SK-N-SH treated with all-trans-retinoic acid at 6 μM for 48 hours (cell line): ENCODE data around the gene DDX31.

ENCODE experiments used
- ARNTL ChIP-seq: fragments of 450-650 bp; formaldehyde crosslinking; IDR thresholded peaks from 2 replicates; pipeline ENCODE4 v1.5.0; 2020; ENCODE audit warnings: low read depth, mild to moderate bottlenecking, moderate library complexity, borderline replicate concordance
- ESRRG ChIP-seq: fragments of 250-450 bp; sonication (Bioruptor Pico); IDR thresholded peaks from 2 replicates; pipeline ENCODE4 v1.6.1; 2021; ENCODE audit warnings: mild to moderate bottlenecking
- ISL1 ChIP-seq: fragments of 250-450 bp; sonication (Bioruptor Pico); IDR thresholded peaks from 2 replicates; pipeline ENCODE4 v2.1.2; 2022; ENCODE audit warnings: mild to moderate bottlenecking, moderate library complexity
- PPARA ChIP-seq: fragments of 250-450 bp; sonication (Bioruptor Pico); IDR thresholded peaks from 2 replicates; pipeline ENCODE4 v1.5.0; 2020; ENCODE audit warnings: mild to moderate bottlenecking, borderline replicate concordance
- SNAI2 ChIP-seq: fragments of 250-450 bp; sonication (Bioruptor Pico); IDR thresholded peaks from 2 replicates; pipeline ENCODE4 v1.5.0; 2020; ENCODE audit warnings: mild to moderate bottlenecking, moderate library complexity
- TCF4 ChIP-seq: fragments of 250-450 bp; sonication (Bioruptor Pico); IDR thresholded peaks from 2 replicates; pipeline ENCODE4 v1.8.0; 2021; ENCODE audit warnings: mild to moderate bottlenecking, moderate library complexity, borderline replicate concordance
- ZC3H10 ChIP-seq: fragments of 250-450 bp; sonication (Bioruptor Pico); IDR thresholded peaks from 2 replicates; pipeline ENCODE4 v1.5.1; 2021; ENCODE audit warnings: mild to moderate bottlenecking, moderate library complexity
- ZFP30 ChIP-seq: fragments of 450-650 bp; formaldehyde crosslinking; IDR thresholded peaks from 2 replicates; pipeline ENCODE4 v1.5.0; 2022; ENCODE audit warnings: mild to moderate bottlenecking, moderate library complexity
- ZNF565 ChIP-seq: fragments of 450-650 bp; formaldehyde crosslinking; conservative IDR thresholded peaks from 2 replicates; pipeline ENCODE4 v1.5.0; 2020; ENCODE audit warnings: low read depth, mild to moderate bottlenecking, moderate library complexity
- TF ChIP-seq, protein P1 (sequence below): fragments of 250-450 bp; sonication (Bioruptor Pico); IDR thresholded peaks from 2 replicates; pipeline ENCODE4 v1.8.0; 2021; ENCODE audit warnings: low read depth, mild to moderate bottlenecking, moderate library complexity, borderline replicate concordance
- TF ChIP-seq, protein P2 (sequence below): fragments of 250-450 bp; sonication (Bioruptor Pico); IDR thresholded peaks from 2 replicates; pipeline ENCODE4 v1.5.0; 2020; ENCODE audit warnings: mild to moderate bottlenecking, moderate library complexity
- TF ChIP-seq, protein P3 (sequence below): fragments of 250-450 bp; sonication (Bioruptor Pico); IDR thresholded peaks from 2 replicates; pipeline ENCODE4 v1.8.0; 2020; ENCODE audit warnings: mild to moderate bottlenecking, moderate library complexity, borderline replicate concordance
- TF ChIP-seq, protein P4 (sequence below): fragments of 250-450 bp; sonication (Bioruptor Pico); IDR thresholded peaks from 2 replicates; pipeline ENCODE4 v1.5.1; 2020; ENCODE audit warnings: low read depth, mild to moderate bottlenecking, moderate library complexity

DNA sequence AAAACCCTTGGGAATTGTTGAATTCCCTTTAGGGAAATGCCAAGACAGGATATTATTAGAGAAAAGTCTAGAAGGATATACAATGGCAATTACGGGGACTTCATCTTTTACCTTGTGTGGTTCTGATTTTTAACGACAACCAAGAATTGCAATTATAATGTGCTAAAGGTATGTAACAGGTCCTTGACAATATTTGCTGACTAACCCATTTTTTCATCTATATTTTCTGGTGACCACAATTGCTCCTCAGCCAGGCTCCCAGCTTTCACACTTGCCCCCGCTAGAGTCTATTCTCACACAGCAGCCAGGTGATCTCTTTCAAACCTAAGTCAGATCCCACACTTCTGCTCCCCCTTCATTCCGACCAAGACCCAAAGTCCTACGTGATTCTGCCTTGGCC is 53.1 kb downstream of the DDX31 start:
- TF ChIP-seq, protein P1, sequence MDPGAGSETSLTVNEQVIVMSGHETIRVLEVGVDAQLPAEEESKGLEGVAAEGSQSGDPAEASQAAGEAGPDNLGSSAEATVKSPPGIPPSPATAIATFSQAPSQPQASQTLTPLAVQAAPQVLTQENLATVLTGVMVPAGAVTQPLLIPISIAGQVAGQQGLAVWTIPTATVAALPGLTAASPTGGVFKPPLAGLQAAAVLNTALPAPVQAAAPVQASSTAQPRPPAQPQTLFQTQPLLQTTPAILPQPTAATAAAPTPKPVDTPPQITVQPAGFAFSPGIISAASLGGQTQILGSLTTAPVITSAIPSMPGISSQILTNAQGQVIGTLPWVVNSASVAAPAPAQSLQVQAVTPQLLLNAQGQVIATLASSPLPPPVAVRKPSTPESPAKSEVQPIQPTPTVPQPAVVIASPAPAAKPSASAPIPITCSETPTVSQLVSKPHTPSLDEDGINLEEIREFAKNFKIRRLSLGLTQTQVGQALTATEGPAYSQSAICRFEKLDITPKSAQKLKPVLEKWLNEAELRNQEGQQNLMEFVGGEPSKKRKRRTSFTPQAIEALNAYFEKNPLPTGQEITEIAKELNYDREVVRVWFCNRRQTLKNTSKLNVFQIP (CRISPR knock-in tag): no peak
- TF ChIP-seq ZNF565 (CRISPR knock-in tag) (no peak), ARNTL (no peak), ZC3H10 (CRISPR knock-in tag) (no peak), ZFP30 (CRISPR knock-in tag) (no peak), ESRRG (no peak), TCF4 (CRISPR knock-in tag) (no peak), ISL1 (CRISPR knock-in tag) (no peak), SNAI2 (no peak), PPARA (no peak)
- TF ChIP-seq, protein P2, sequence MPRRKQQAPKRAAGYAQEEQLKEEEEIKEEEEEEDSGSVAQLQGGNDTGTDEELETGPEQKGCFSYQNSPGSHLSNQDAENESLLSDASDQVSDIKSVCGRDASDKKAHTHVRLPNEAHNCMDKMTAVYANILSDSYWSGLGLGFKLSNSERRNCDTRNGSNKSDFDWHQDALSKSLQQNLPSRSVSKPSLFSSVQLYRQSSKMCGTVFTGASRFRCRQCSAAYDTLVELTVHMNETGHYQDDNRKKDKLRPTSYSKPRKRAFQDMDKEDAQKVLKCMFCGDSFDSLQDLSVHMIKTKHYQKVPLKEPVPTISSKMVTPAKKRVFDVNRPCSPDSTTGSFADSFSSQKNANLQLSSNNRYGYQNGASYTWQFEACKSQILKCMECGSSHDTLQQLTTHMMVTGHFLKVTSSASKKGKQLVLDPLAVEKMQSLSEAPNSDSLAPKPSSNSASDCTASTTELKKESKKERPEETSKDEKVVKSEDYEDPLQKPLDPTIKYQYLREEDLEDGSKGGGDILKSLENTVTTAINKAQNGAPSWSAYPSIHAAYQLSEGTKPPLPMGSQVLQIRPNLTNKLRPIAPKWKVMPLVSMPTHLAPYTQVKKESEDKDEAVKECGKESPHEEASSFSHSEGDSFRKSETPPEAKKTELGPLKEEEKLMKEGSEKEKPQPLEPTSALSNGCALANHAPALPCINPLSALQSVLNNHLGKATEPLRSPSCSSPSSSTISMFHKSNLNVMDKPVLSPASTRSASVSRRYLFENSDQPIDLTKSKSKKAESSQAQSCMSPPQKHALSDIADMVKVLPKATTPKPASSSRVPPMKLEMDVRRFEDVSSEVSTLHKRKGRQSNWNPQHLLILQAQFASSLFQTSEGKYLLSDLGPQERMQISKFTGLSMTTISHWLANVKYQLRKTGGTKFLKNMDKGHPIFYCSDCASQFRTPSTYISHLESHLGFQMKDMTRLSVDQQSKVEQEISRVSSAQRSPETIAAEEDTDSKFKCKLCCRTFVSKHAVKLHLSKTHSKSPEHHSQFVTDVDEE (CRISPR knock-in tag): no peak
- TF ChIP-seq, protein P3, sequence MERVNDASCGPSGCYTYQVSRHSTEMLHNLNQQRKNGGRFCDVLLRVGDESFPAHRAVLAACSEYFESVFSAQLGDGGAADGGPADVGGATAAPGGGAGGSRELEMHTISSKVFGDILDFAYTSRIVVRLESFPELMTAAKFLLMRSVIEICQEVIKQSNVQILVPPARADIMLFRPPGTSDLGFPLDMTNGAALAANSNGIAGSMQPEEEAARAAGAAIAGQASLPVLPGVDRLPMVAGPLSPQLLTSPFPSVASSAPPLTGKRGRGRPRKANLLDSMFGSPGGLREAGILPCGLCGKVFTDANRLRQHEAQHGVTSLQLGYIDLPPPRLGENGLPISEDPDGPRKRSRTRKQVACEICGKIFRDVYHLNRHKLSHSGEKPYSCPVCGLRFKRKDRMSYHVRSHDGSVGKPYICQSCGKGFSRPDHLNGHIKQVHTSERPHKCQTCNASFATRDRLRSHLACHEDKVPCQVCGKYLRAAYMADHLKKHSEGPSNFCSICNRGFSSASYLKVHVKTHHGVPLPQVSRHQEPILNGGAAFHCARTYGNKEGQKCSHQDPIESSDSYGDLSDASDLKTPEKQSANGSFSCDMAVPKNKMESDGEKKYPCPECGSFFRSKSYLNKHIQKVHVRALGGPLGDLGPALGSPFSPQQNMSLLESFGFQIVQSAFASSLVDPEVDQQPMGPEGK (CRISPR knock-in tag): no peak
- TF ChIP-seq, protein P4, sequence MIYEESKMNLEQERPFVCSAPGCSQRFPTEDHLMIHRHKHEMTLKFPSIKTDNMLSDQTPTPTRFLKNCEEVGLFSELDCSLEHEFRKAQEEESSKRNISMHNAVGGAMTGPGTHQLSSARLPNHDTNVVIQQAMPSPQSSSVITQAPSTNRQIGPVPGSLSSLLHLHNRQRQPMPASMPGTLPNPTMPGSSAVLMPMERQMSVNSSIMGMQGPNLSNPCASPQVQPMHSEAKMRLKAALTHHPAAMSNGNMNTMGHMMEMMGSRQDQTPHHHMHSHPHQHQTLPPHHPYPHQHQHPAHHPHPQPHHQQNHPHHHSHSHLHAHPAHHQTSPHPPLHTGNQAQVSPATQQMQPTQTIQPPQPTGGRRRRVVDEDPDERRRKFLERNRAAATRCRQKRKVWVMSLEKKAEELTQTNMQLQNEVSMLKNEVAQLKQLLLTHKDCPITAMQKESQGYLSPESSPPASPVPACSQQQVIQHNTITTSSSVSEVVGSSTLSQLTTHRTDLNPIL (CRISPR knock-in tag): no peak
